NB4 (cell line): ENCODE measurements around the gene FRY.

Source experiments
- CTCF ChIP-seq: IDR thresholded peaks from one replicate; pipeline ENCODE4 v1.5.1; 2012; ENCODE audit warnings: low read depth, low read length
- MYC ChIP-seq: IDR thresholded peaks from 2 replicates; pipeline ENCODE4 v1.6.1; 2011; ENCODE audit warnings: low read depth, low read length
- POLR2A ChIP-seq: IDR thresholded peaks from 2 replicates; pipeline ENCODE4 v1.6.1; 2011; ENCODE audit warnings: mild to moderate bottlenecking; ENCODE audit not compliant: insufficient read length; ENCODE audit errors: extremely low read depth
- TF ChIP-seq, protein P1 (sequence below): IDR thresholded peaks from 2 replicates; pipeline ENCODE4 v1.6.1; 2011; ENCODE audit warnings: low read depth, low read length

GRCh38 chr13:32008518-32009175 lies 22.9 kb upstream of the FRY start:
- TF ChIP-seq CTCF (no peak), POLR2A (no peak), MYC (no peak)
- TF ChIP-seq, protein P1, sequence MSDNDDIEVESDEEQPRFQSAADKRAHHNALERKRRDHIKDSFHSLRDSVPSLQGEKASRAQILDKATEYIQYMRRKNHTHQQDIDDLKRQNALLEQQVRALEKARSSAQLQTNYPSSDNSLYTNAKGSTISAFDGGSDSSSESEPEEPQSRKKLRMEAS, result no peak
